ENCODE data around the gene FARSB.

The FARSB gene

GRCh38 chr2:222545823-222546795, 109.8 kb downstream of the FARSB start:
- DNase-seq, result no peak

- DNase-seq, result no peak
Measured at GRCh38 chr2:222544661-222545060, 111.2 kb downstream of the FARSB start.

GRCh38 chr2:222538535-222538934, 117.4 kb downstream of the FARSB start:
- DNase-seq, result no peak

GRCh38 chr2:222535477-222535876, 120.4 kb downstream of the FARSB start:
- DNase-seq, result no peak

- DNase-seq, result no peak
Measured at GRCh38 chr2:222532315-222532714, 123.6 kb downstream of the FARSB start.

GRCh38 chr2:222526480-222527277, 129.2 kb downstream of the FARSB start:
- no peak for DNase-seq

- no peak for DNase-seq
Measured at GRCh38 chr2:222525811-222526210, 130.1 kb downstream of the FARSB start.

GRCh38 chr2:222523783-222524544, 131.9 kb downstream of the FARSB start:
- DNase-seq, result no peak

GRCh38 chr2:222522082-222522481, 133.8 kb downstream of the FARSB start:
- no peak for DNase-seq

- DNase-seq, result no peak
Measured at GRCh38 chr2:222521099-222521498, 134.8 kb downstream of the FARSB start.
